Mesenteric fat pad (tissue), 1 donor: Measurements from ENCODE around the gene SESN1. TPM values are rescaled to one million over a fixed set of nuclear protein-coding genes. Genes with fewer than 3 reads are reported as not detected.
"Not testable (repeated sequence)": the region's sequence is repeated elsewhere in the genome, so short reads cannot be mapped to it uniquely, and the experiment has no call there.

ENCODE experiments used
- DNase-seq: peaks from one replicate; pipeline ENCODE4 v3.0.0-alpha.2; 2020; ENCODE audit warnings: low spot score
- total RNA-seq: library from RNA; stranded (reverse); fragmentation: NEBNext Ultra II Directional; extraction: Animal tissue kit (Norgen Biotek cat#: 25700); gene quantifications from one replicate; pipeline ENCODE4 v1.2.1, GENCODE V29; 2021
- donor health status: DM: yes; HTN: yes; CAD: no.

The SESN1 gene
- total RNA-seq, 1 donor from 2014 or later: 42.8 TPM

DNA sequence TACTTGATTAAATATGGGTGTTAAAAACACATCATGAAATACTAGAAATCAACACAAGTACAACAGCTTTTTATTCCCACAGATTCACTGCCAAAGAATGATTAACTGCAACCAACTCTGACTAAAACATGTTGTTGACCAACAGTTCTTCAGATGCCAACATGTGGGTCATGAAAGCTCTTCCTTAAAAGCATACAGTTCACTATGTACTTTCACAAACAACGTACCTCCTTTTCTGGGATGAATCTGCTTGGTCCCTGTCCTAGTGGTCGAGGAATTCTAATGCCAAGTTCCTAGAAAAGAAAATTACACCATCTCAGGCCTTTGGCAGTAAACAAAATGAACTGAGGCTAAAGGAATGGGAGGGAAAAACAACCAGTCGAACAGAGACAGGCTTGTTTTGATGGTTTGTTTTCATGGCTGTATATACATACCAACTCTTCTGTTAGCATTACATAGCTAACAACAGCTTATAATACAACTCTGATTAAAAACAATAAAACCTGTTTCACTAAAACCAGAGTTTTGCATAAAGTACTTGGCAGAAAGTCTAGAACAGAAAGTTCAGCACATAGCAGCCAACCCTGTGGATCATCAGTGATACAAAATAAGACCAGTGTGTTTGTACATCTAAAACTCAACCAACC is 92.5 kb downstream of the SESN1 start:
- DNase-seq: no peak

DNA sequence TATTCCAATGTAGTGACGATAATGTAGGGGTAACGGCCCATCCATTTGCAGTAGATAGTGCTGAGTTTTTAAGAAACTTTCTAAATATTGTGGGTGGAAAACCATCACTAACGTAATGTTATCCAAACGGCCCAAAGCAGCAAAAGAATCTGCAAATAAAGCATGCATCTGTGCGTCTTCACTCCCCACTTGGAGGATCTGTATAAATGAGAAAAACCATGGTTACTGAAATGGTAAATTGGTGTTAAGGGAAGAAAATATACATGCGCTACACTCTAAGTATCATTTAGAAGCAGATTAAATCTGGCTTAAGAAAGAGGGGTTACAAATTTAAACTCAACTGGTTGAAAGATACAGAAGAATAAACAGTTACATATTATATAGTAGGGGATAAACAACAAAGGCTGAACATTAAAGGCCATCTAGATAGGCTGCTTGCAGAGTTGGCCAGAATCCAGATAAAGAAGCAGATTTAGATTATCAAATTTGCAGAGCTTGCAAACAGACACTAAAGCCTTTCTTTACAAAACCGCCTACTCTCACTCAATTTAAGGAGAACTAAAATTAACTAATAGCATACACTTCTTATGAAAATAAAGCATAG is 93.3 kb downstream of the SESN1 start:
- no peak for DNase-seq

DNA sequence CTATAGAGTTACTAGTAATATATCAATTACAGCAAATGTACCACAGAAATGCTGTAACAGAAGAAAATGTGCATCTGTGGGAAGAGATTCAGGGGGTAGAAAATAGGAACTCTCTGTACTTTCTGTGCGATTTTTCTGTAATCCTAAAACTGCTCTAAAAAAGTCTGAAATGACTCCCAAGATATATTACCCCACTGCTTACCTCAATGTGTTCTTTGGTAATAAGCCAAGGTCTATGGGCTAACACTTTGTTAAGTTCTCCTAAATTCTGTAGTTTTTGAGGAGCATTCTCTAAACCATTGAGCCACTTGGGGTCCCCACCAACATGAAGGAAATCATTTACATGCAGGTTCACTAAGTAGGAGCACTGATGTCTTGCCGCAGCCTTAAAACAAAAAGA is 94.4 kb downstream of the SESN1 start:
- DNase-seq: no peak

DNA sequence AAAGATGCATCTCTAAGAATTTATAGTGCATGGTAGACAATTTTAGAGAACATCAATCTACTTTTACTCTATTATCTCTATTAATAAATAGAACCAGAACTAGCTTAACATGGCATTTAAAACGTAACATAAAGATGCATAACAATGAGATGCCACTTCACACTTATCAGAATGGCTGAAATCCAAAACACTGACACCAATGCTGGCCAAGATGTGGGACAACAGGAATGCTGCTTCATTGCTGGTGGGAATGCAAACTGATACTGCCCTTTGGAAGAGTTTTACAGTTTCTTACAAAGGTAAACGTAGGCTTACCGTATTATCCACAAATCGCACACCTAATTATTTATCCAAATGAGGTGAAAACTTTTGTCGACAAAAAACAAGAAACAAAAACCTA is 95.2 kb downstream of the SESN1 start:
- DNase-seq: no peak

DNA sequence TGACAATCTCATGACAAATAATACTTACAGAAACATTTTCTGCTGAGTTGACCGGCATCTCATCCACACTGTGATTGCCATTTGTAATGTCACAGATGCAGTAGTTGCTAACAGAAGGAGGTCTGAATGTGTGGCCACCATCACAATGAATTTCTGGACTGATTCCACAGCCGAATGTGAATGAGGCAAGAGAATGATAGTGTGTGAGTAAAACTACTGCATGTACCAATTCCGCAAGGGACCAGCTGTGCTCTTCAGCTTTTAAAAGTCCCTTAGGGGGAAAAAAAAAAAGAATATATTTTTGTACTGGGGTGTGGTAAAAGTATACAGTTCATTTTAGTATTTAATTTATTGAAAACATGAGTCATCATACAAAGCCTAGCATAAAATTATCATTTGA is 96.2 kb downstream of the SESN1 start:
- no peak for DNase-seq

DNA sequence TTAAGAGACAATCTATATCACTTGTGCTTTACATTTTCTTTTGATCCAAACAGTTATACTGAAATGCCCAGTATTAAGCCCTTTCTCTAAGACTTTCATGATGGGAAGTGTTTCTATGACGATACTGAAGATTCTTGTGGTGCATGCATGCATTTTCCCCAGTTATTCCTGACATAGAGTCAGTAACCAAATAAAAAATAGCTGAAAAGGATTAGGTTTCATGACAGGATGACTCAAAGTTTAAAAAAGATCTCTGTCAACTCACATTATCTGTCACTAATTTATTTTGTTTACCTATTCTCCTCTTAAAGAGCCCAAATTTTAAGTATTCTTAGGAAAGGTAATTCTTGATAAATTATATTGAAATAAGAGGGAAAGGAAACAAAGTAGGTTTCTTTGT is 98.4 kb downstream of the SESN1 start:
- DNase-seq: no peak

DNA sequence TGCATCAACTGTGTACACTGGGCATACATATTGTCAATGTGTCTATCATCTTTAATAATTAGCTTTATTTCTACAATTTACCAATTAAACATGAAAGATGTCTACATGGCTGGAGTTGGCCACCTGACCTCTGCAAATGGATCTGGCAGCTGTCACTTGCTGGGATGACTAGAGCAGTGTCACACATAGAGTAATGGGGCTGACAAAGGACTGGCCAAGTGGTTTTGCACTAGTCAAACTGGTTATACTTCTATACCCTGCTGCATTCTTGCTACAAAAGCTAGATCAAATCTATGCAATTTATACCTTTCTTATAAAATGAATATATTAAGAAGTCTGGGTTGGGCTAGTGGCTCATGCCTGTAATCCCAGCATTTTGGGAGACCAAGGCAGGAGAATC is 99.3 kb downstream of the SESN1 start:
- DNase-seq: no peak

DNA sequence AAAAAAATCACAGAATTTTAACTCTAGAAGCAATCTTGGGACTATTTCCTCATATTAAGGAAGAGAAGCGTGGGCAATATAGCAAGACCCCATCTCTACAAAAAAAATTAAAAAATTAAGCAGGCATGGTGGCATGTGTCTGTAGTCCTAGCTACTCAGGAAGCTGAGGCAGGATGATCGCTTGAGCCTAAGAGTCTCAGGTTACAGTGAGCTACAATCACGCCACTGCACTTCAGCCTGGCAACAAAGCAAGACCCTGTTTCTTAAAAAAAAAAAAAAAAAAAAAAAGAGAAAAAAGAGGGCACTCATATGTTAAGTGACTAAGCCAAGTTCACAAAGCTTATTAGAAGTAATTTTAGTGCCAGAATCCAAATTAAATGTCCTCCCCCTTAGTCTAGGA is 100.8 kb downstream of the SESN1 start:
- no peak for DNase-seq

DNA sequence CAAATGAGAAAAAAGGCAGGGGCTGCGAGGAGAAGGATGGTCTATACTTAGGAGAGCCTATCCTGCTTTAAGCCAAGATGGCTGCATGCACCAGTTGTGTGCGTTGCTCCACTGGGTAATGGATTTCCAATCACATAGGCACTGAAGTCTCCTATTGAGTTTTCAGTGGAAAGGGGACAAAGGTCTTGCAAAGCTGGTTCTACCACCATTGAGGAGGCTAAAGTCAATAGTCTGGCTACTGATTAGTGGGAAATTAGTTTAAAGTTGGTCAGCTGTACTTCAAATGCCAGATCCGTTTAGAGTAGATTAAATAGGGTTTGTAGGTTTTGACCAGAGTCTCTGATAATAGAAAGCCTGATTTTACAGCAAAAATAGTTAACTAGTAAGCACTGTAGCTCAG is 104.9 kb downstream of the SESN1 start:
- no peak for DNase-seq

DNA sequence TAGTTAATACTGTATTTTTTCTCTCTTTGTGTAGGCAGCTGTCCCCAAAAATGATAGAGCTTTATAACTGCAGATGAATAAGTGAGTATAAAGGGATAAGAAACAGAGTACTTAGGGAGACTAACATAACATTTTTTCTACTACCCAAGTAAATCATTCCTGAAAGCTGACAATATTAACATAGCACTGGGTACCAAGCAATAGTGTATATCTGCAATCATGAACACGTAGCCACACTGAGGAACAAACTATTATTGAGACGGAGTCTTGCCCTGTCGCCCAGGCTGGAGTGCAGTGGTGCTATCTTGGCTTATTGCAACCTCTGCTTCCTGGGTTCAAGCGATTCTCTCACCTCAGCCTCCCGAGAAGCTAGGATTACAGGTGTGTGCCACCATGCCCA is 105.9 kb downstream of the SESN1 start:
- no peak for DNase-seq

DNA sequence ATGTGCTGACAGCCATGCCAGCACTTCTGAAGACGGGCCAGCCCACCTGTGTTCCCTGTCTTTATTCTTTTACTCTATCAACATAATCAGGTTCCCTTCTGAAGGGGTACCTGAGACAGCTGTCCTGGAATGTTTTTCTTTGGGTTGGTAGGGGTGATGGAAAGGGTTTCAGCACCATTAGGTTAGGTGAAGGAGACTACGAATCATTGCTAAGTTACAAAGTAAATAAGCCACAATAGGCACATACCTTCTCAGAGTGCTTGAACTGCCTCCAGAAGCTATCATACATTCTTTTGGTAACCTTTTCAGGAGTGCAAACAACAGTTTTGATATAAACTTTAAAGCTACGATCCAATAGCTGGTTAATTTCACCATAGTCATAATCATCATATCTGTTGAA is 106.3 kb downstream of the SESN1 start:
- no peak for DNase-seq

DNA sequence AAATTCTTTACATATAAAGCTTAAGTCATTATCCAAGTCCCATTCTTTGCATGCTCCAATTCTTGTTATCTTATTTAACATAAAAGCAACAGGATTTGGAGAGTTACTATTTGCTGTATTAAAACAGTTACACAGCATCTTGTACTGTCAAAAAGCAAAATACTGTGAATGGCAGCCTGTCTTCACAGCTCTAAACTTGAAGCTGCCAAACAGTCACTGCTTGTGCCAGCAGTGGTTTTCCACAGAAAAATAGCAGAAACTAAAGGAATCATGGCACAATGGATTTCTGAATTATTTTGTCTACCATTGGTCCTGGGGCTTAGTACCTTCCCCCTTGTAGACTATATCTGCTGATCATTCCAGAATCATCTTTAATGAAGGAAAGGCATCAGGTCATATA is 107.5 kb downstream of the SESN1 start:
- no peak for DNase-seq

DNA sequence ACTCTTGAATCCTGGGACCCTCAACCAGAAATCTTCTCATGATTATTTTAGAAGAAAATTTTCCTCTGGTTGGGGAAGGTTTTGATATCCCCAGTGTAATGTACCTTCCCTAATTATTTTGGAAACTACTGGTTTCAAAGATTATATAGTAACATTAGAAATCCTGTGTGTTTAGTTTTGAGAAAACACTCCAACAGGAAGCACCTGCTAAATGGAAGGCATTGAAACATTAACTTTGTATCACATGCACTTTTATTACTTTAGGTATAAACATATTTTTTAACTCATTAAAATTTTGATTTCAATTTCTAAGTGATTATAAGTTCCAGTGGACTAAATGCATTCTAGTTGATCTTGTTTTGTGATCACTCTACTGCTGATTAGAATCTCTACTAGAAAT is 109.3 kb downstream of the SESN1 start:
- DNase-seq: no peak

DNA sequence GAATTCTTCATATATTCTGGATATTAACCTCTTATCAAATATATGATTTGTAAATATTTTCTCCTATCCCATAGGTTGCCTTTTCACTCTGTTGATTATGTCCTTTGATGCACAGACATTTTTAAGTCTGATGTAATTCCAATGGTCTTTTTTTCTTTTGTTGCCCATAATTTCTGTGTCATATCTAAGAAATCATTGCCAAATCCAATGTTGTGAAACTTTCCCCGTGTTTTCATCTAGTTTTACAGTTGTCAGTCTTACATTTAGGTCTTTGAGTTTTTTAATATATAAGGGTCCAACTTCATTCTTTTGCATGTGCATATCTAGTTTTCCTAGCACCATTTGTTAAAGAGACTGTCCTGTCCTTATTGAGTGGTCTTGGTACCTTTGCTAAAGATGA is 111.5 kb downstream of the SESN1 start:
- no peak for DNase-seq

DNA sequence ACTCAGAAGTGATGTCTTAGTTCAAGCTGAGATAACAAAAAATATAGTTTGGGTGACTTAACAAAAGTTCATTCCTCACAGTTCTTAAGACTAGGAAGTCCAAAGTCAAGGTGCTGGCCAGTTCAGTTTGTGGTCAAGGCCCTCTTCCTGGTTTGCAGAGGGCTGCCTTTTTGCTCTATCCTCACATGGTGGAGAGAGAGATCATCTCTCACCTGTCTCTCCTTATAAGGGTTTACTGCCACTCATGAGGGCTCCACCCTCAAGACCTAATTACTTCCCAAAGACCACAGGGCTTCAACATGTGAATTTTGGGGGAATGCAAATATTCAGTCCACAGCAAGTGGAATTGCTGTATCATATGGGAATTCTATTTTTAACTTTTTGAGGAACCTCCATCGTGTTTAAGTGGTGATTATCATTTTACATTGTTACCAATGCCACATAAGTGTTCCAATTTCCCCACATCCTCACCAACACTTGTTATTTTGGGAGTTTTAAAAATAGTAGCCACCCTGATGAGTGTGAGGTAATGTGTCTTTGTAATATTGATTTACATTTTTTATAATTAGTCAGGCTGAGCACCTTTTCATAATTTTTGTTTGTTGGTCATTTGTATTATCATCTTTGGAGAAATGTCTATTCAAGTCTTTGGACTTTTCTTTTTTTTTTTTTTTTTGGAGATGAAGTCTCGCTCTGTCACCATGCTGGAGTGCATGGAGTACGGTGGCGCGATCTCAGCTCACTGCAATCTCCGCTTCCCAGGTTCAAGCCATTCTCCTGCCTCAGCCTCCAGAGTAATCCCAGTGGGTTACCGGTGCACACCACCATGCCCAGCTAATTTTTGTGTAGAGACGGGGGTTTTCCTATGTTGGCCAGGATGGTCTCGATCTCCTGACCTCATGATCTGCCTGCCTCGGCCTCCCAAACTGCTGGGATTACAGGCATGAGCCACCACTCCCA is 112.2 kb downstream of the SESN1 start:
- no peak for DNase-seq

DNA sequence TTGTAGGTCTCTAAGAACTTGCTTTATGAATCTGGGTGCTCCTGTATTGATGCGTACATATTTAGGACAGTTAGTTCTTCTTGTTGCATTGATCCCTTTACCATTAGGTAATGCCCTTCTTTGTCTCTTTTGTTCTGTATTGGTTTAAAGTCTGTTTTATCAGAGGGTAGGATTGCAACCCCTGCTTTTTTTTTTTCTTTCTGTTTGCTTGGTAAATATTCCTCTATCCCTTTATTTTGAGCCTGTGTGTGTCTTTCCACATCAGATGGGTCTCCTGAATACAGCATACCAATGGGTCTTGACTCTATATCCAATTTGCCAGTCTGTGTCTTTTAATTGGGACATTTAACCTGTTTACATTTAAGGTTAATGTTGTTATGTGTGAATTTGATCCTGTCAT is 116.0 kb downstream of the SESN1 start:
- DNase-seq: not testable (repeated sequence)

DNA sequence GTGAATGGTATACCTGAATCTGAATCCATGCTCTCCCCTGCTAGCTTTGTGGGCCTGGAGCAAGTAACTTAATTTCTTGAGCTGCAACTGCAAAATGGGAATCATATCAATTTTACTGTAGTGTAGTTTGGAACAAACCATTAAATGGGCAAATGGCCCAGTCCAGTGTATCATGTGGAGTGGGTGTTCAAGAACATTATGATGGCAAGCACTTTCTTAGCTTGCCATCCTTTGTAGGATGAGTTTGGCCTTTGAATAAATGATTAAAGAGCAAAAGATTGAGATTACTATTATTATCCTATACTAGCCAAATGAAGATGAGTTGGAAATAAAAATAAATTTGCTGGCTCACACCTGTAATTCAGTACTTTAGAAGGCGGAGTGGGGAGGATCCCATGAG is 120.4 kb downstream of the SESN1 start:
- DNase-seq: no peak

DNA sequence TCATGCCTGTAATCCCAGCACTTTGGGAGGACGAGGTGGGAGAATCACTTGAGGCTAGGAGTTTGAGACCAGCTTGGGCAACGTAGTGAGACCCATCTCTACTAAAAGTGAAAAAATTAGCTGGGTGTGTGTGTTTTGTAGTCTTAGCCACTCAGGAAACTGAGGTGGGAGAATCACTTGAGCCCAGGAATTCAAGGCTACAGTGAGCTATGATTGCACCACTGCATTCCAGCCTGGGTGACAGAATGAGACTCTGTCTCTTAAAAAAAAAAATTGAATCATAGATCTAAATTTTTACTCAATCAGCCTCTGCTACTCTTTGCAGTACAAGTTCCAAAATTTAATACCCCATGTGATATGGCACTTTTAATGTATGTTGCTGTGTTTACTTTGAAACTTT is 124.9 kb downstream of the SESN1 start:
- no peak for DNase-seq

DNA sequence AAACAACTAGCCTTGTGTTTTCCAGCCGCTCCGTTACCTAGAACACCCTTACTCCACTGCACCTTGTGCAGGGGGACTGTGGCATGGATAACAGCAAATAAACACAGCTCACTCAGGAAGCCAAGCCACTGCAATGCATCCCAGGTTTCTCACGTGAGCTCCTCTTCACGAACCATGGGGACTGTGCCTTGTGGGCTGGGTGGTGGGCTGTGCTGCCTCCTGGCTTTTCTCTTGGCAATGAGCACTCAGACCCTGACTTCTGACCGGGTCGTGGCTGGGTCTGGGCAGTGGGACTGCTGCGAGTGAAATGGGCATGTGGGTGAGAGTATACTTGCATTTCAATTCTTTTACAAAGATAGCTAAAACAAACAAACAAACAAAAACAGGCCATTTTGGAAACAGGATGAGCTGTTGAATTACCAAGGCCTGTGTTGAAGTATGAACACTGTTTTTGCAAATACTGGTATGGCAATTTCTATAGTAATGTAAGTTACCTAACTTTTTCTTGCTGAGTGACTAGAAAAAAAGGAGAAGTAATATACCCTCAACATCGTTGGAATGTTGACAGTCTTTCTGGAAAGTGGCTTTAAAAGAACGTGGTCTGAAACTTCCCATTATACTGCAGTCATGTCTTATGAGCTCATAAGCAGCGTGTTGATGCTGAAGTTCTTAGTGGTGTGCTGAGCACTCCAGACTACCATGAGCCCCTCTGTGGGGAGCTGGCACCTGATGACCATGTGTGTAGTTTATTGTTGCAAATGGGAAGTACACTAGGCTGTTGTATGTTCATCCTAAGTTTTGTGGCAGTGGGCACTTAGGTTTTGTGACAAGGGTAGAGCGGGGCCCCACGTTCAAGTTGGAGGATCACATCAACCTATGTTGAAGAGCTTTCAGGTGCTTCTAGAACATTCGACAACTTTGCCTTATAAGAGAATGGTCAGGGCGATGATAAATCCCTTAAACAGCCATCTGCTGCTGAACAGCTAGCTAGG is 126.0 kb downstream of the SESN1 start:
- DNase-seq: no peak

DNA sequence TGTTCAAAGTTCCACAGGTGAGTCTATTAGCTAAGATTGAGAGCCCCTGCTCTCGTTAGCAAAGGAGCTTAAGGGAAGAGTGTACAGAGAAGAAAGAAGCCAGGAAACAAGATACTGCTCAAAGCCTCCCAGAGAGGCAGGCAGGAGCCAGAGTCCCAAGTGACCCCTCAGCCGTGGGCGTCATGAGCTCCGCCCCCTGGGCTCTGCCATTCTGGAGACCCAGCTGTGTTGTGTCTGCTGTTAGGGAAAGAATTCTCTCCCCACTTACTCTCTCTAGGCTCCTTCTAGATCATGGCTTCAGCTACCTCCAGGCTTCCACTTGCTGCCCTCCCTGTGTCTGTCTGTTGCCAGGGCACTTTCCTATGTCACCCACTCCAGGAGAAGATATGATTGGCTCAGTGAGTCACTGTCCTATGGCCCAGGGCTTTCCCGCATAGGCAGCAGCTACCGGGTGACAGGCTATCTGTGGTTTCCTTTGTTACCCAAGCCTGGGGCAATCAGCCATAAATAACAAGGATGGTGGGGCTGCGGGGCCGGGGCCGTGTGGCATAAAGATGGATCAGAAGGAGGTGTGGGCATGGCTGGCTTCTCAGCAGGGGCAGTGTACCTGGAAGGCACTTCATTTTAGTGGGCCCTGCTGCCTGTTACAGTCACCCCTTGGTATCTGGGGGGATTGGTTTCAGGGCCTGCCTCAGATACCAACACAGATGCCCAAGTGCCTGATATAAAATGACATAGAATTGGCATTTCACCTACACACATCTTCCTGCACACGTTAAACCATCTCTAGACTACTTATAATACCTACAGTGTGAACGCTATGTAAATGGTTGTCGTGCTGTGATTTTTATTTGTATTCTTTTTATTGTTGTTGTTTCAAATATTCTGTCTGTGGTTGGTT is 127.5 kb downstream of the SESN1 start:
- DNase-seq: no peak
